Measurements from ENCODE around the gene BARD1.
"Not testable (repeated sequence)": the region's sequence is repeated elsewhere in the genome, so short reads cannot be mapped to it uniquely, and the experiment has no call there.

The BARD1 gene

DNA sequence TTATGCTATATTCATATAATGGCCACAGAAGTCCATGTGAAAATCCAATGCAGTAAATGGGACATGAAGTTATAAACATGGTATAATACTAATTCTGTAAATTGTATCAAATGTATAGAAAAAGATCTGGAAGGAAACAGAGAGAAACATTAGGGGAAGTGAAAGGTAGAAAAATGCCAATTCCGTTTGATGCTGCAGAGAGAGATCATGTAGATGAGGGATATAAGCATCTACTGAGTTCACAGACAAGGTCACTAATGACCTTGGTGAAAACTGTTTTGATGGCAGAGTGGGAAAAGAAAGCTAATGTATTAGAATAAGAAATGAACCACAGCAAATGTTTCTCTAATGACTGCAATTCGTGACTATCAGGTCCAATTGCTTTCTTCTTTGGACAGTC lies 56.0 kb downstream of the BARD1 start:
- DNase-seq, result no peak

DNA sequence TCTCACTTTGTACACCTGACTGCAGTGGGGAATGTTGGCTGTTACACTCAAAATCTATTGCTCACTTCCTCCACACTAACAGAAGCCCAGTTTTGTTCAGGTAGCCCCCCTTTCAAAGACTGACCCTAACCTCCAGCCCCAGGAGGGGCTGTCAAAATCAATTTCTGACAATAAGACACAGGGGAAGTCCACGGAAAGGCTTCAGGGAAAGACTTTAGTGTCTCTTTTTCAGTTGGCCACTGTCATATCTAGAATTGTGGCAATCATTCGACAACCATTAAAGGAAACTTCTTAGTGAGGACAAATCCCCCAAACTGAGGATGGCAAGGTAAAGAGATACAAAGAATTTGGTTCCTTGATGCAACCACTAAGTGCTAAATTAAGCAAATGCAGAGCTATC lies 59.0 kb downstream of the BARD1 start:
- DNase-seq, result no peak

DNA sequence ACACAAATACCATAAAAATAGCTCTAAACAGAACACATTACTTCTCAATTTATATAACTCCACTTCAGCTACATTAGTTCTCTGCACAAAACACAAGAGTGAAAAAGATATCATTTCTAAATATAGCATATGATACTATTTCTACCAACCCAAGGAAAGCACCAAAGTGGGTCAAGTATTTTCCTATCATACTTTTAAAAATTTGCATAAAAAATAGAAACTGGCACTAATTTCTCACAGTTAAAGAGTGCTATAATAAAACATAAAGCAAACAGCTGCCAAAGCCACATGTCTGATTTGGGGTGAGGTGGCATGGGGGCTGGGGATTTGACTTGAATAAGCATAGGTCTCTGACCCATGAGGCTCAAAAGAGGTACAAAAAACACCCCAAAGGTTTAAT lies 61.5 kb downstream of the BARD1 start:
- DNase-seq, result no peak

DNA sequence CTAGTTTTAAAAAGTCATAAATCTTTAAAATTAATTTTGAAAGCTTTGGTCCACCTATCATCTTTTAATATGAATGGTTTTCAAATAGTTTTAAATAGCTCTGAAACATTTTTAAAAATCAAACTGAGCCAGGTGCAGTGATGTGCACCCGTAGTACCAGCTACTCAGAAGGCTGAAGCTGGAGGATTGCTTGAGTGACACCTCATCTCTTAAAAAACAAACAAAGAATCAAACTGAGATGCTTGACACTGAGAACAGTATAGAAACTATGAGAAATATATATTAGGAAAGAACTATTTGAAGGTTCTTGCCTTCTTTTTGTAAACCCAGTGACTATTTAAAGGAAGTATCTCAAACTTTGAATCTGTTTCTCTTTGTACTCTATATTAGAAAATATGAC lies 67.4 kb downstream of the BARD1 start:
- no peak for DNase-seq

DNA sequence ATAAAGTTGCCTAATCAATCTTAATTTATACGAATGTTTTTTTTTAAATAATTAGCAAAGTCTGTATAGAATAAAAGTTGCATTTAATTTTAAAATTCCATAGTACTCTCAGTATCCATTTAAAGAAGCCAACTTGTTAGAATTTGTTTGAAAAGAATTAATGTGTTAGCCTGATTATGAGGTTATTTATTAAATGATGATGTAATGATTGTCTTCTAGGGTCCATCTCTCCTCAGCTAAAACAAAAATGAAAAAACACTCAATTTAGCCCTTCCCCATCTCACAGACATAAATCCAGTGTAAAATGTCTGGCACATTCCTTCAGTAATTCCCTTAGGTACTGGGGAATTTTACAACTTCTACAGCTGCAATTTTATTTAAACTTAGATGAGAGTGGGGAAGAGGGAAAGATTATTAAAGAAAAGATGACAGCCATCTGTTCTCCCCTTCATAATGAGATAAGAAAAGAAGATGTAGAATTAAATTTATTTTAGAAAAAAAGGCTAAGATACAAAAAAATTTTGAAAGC lies 68.6 kb downstream of the BARD1 start:
- DNase-seq, result no peak

DNA sequence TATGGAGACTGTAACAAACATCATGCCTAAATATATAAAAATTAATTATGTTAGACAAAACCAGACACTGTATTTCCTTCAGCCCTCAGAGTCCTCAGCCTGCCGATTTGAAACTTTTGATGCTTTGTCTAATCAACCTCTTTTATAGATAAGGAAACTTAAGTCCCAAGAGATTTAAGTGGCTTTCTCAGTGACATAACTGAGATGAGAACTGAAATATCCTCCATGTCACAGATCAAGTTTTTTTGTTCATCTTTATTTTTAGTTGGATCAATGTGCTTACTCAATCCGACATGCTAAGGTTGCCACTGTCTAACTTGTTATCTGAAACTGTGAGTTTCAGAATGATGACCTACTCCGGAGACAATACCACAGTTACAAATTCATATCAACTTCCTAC lies 72.3 kb downstream of the BARD1 start:
- no peak for DNase-seq

DNA sequence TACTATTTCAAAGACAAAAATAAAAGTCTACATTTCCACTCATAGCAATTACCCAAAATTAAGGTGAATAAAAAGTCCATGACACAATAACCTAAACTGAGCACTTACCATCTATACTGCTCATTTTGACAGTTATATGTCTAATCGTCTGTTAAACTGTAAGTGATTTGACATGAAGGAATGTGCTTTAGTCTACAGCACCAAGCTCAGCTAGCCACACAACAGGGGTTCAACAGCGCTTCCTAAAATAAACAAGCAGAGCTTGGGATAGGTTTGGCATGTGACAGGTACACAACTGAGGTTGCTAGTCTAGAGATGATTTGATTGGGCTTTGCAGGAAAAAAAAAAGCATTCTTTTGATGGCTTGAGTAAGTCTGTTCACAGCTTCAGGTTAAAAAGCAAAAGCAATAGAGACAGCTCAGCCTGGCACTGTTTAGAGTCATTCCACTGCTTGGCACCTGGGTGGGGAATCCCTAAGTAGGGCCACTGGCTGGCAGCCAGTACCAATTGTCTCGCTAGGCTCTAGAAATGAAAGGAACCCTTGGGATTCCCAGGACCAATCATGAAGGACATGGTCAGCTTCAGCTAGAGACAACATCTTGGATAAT lies 78.6 kb downstream of the BARD1 start:
- DNase-seq, result no peak

DNA sequence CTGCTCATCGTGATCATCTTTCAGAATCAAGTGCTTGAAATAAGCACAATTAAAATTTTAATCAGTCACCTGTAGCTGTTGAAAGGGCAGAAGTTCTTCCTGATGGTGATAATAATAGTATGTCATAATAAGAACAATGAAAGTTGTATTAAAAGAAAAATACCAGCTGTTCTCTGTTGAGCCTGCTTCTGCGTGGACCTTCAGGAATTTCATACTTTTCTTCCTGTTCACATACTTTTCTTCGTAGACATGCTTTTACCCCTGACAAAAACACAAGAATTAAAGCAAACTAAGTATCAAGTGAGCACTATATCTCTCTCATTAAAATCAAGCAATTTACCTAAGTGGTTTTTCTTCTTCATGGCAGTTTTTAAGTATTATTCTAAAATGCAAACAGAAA lies 79.2 kb downstream of the BARD1 start:
- no peak for DNase-seq

DNA sequence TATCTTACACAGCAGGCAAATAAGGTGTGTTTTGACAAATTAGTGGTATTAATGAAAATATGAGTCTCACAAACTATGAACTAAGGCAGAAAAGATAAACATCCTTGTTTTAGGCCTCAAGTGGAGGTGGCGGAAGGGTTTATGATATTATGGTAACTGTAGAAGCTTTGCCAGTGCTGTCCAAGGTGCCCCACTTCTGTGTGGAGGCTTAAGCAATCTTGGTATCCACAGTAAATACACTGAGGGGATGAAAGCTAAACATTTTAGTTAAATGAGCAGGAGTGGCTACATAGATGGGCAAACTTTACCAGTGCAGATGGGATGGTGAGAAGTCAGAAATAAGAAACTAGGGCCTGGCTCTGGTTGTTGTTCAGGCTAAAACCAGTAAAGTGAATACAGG lies 84.7 kb downstream of the BARD1 start:
- DNase-seq, result no peak

DNA sequence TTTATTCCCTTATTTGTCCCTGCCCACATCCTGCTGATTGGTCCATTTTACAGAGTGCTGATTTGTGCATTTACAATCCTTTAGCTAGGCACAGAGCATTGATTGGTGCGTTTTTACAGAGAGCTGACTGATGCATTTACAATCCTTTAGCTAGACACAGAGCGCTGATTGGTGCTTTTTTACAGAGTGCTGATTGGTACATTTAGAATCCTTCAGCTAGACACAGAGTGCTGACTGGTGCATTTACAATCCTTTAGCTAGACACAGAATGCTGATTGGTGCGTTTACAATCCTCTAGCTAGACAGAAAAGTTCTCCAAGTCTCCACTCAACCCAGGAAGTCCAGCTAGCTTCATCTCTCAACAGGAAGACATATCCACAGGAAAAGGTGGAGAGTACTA lies 91.6 kb downstream of the BARD1 start:
- DNase-seq, result not testable (repeated sequence)

DNA sequence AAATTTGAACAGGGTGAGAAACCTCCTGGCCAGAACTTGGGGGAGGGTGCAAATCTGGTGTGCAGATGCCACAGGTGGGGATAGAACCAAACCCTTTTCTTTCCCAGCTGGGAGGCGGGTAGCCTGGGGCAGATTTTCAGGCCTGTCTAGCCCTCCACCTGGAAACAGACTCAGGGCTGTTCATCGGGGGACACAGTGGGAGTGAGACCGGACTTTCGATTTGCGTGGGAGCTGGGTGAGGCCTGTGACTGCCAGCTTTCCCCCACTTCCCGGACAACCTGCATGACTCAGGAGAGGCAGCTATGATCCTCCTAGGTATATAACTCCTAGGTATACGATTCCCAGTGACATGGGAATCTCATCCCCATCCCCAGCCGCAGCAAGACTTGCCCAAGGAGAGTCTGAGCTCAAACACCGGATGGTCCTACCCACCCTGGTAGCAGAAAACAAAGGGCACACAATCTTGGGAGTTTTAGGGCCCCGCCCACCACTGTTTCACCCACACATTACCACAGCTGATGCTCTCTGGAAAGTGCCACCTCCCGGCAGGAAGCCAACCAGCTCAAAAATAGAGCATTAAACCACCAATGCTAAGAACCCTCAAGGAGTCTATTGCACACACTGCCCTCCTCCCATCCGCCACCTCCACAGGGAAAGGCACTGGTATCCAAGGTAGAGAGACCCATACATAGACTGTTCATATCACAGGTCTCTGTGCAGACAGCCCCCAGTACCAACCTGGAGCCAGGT lies 92.5 kb downstream of the BARD1 start:
- DNase-seq, result no peak

DNA sequence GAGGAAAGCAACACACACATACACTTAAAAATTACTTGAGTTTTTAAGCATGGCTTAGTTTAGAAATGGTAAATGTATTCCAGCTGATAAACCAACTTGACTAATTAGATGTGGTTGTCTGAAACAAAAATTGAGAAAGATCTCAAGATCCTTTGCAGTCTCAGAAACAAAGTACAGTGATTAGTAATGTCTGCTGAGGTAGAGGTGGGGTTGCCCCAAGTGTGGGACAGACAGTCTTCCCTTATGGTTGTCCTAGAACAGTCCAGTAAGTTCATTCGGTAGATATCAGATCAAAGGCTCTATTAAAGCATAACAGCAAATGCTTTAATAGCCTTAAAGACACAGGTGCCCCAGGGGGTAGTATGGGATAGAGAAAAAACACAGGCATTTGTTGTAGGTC lies 94.5 kb downstream of the BARD1 start:
- no peak for DNase-seq

DNA sequence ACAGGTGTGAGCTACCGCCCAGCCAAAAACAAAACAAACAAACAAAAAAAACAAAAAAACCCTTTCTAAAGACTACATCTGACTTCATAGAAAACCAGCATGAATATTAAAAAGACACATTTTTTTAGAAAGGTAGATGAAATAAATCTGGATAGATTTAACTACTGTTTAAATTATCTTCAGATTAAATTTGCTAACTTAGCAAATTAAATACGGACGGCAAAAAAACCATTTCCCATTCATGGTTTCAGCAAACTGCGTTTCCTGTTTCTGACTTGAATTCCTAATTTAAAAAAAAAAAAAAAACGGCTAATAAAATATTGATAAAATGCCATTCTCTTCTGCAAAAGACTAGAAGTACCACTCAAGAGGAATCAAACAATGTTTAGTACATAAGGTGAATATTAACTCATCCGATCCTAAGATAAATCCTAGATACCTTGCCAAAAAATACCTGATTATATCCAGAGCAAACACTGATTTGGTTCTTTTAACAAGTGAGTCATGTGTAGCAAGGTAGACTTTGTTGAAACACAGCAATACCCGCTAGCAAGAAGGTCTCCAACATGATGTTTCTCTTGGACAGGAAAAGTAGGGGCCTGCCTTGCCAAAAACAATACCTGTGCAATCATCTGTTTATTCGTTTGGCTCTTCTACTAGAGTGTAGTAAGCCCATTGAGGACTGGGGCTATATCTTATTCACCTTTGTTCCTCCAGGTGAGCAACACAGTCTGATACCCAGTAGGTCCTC lies 96.2 kb downstream of the BARD1 start:
- no peak for DNase-seq

DNA sequence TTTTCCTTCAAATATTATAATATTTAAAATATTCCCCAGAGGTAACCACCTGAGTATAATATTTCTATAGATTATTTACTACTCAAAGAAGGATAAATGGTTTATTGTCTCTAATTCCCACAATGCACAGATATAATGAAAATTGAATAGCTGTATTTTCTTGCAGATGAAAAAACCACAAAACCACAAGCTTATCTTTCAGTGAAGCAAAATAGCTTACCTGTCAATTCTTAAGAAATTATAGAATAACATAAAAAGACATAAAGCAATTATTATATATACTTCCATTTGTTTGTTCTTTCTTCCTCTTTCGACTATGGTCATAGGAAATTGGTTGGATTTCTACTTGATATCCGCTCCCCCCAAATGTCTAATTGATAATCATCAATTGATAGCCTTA lies 98.8 kb downstream of the BARD1 start:
- no peak for DNase-seq

DNA sequence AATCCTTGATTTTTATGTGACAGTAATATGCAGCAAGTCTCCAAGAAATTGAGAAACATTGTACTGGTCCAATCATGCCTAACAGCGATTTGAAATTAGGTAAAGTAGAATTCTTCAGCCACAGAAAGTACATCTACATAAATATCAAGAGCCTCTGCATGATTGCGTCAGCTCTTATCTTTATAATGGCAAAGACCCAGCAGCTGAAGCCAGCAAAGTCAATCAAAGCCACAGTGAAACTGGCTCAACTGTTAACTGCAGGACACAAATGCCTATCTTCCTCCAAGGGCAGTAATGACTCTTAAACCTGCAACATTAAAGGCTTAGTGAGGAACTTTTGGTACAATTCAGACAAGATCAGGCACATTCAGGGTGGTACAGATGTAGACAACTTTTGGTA lies 102.5 kb downstream of the BARD1 start:
- DNase-seq, result no peak

DNA sequence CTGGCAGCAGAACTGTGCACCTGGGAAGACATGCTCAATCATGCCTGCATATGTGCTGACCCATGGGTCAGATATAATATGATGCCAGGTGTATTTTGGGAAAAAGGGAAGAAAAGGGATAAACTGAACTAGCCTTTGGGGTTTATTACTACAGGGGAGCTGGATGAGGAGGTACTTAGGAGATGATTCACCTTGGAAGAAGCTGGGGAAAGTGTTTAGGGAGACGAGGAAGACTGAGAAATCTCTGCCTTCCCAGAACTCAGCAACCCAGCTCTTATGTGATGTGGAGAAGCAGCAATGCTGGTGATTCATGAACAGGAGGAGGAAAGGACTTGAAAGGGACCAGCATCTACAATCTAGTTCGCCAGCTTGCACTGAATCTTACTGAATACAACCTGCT lies 110.2 kb downstream of the BARD1 start:
- DNase-seq, result no peak

DNA sequence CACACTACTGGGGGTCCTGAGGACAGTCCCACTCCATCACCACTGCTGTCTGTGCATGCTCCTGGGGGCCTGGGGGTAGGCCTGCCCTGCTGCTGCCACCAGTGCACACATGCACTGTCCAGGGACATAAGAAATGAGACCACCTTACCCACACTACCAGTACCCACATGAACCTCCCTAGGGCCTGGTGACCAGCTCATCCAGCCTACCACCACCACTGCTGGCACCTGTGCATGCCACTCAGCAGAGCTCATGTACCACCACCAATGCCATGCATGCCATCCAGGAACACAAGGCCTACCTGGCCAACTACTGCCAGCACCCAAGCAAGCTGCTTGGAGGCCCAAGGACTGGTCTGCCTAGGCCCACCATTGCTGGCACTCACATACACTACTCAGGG lies 112.8 kb downstream of the BARD1 start:
- DNase-seq, result no peak

DNA sequence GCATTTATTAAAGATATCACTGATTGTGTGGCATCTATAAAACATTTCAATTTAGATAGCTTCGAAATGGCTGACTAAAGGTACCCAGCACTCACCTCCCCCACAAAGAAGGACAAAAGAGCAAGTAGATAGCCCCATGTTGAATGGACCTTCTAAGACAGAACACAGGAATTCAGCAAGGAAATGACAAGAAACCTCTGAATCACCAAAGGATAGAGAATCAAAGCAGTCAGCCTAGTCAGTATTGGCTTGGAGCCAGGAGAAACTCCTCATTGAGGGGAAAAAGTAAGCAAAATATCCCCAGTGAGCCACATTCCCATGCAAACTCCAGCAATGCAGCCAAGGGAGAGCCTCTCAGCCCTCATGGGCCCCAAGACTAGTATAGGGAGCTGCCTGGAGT lies 113.7 kb downstream of the BARD1 start:
- DNase-seq, result no peak

DNA sequence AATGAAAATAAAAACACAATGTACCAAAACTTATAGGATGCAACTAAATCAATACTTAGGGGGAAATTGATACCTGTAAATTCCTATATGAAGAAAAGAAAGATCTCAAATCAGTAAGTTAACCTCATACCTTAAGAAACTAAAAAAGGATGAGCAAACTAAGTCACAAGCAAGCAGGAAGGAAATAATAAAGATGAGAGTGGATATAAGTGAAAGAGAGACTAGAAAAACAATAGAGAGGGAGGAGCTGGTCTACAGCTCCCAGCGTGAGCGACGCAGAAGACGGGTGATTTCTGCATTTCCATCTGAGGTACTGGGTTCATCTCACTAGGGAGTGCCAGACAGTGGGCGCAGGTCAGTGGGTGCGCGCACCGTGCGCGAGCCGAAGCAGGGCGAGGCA lies 125.9 kb downstream of the BARD1 start:
- DNase-seq, result not testable (repeated sequence)

DNA sequence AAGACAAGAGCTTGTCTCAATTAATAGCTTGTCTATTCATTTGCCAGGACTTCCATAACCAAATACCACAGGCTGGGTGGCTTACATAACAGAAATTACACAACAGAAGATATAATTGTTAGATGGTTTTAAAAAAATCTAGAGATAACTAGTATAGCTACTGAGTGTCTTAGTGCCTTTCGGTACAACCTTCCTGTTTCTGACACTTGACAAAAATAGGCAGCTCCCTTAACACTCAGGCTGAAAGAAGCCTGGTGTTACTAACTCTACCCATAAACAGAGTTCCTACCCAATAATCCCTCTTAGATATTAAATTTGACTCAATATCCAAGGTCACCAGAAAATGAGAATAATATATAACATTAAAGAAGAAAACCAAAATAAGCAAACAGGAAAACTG lies 129.7 kb downstream of the BARD1 start:
- no peak for DNase-seq

DNA sequence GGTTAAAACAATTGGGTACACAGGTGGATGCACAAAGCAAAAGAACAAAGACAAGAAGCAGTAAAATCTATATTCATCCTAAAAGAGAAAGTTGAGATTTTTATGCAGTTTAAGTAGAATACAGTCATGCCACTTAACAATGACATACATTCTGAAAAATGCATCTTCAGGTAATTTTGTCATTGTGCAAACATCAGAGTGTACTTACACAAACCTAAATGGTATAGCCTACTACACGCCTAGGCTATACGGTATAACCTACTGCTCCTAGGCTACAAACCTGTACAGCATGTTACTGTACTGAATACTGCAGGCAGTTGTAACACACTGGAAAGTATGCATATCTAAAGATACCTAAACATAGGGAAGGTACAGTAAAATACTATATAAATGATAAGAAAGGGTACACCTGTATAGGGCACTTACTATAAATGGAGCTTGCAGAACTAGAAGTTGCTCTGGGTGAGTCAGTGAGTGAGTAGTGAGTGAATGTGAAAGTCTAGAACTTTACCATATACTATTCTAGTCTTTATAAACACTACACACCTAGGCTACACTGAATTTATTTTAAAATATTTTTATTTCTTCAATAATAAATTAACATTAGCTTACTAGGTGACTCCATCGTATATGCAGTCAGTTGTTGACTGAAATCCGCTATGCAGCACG lies 132.9 kb downstream of the BARD1 start:
- DNase-seq, result no peak
